PC-9 (cell line): Measurements from ENCODE around the gene ALPK1.

Source experiments
- CTCF ChIP-seq: fragments of 200-600 bp; sonication (generic); conservative IDR thresholded peaks from 2 replicates; pipeline ENCODE4 v1.6.1; 2017; ENCODE audit warnings: mixed run types, antibody characterized with exemption, mild to moderate bottlenecking, moderate library complexity
- EZH2 ChIP-seq: fragments of 200-600 bp; sonication (generic); IDR thresholded peaks from 2 replicates; pipeline ENCODE4 v1.8.0; 2017; ENCODE audit warnings: antibody characterized with exemption, low read depth

GRCh38 chr4:112251019-112251643 is 46.0 kb upstream of the ALPK1 start:
- TF ChIP-seq CTCF (no peak), EZH2 (no peak)
